GM23338 (cell line): ENCODE results near the gene ZBTB20. TPM values are rescaled to one million over a fixed set of nuclear protein-coding genes. Genes with fewer than 3 reads are reported as not detected.

Experiments used
- ATAC-seq: fragments of 200-7000 bp; cut with Tn5 transposase; 3 replicates; pipeline ENCODE4 v1.9.1; 2020
- DNase-seq: peaks from one replicate; pipeline ENCODE4 v3.0.0-alpha.2; 2015; ENCODE audit warnings: low spot score
- H2AFZ ChIP-seq: fragments of 200-600 bp; sonication (generic); 2 replicates; pipeline ENCODE4 v1.8.0; 2016; ENCODE audit warnings: antibody characterized with exemption, mild to moderate bottlenecking, moderate library complexity
- H3F3A ChIP-seq: fragments of 200-600 bp; sonication (generic); replicated peaks from 2 replicates; pipeline ENCODE4 v1.8.0; 2017; ENCODE audit warnings: antibody characterized with exemption, mixed run types, low read depth
- H3K27ac ChIP-seq: fragments of 200-600 bp; sonication (generic); 2 replicates; pipeline ENCODE4 v1.6.1; 2016; ENCODE audit warnings: low read depth
- H3K27me3 ChIP-seq: fragments of 200-600 bp; sonication (generic); 2 replicates; pipeline ENCODE4 v1.8.0; 2016; ENCODE audit warnings: mild to moderate bottlenecking, mixed run types, moderate library complexity; ENCODE audit not compliant: insufficient read depth
- H3K36me3 ChIP-seq: fragments of 200-600 bp; sonication (generic); 2 replicates; pipeline ENCODE4 v1.8.0; 2016; ENCODE audit warnings: mild to moderate bottlenecking; ENCODE audit not compliant: insufficient read depth
- H3K4me1 ChIP-seq: fragments of 200-600 bp; sonication (generic); 2 replicates; pipeline ENCODE4 v1.8.0; 2016; ENCODE audit warnings: mild to moderate bottlenecking, moderate library complexity; ENCODE audit not compliant: insufficient read depth
- H3K4me2 ChIP-seq: fragments of 200-600 bp; sonication (generic); 2 replicates; pipeline ENCODE4 v1.7.1; 2017; ENCODE audit warnings: mixed run types
- H3K4me3 ChIP-seq: fragments of 200-600 bp; sonication (generic); 2 replicates; pipeline ENCODE4 v1.6.1; 2016; ENCODE audit warnings: mixed run types
- H3K79me2 ChIP-seq: fragments of 200-600 bp; sonication (generic); replicated peaks from 2 replicates; pipeline ENCODE4 v1.8.0; 2017; ENCODE audit warnings: mild to moderate bottlenecking; ENCODE audit not compliant: insufficient read depth
- H3K9me2 ChIP-seq: fragments of 200-600 bp; sonication (generic); 2 replicates; pipeline ENCODE4 v1.8.0; 2017; ENCODE audit not compliant: insufficient read depth
- H4K20me1 ChIP-seq: fragments of 200-600 bp; sonication (generic); replicated peaks from 2 replicates; pipeline ENCODE4 v1.8.0; 2017; ENCODE audit warnings: mild to moderate bottlenecking; ENCODE audit not compliant: insufficient read depth
- H3K27ac Mint-ChIP-seq: 2 replicates; pipeline ENCODE4 v1.8.0; 2020; ENCODE audit warnings: inconsistent platforms, mild to moderate bottlenecking, moderate library complexity, mixed read lengths
- H3K27me3 Mint-ChIP-seq: 3 replicates; pipeline ENCODE4 v1.8.0; 2022; ENCODE audit warnings: low read depth, mild to moderate bottlenecking, moderate library complexity, mixed read lengths, inconsistent platforms; ENCODE audit not compliant: insufficient read depth, poor library complexity
- H3K36me3 Mint-ChIP-seq: 3 replicates; pipeline ENCODE4 v1.8.0; 2021; ENCODE audit warnings: low read depth, mild to moderate bottlenecking, inconsistent platforms, moderate library complexity, mixed read lengths
- H3K4me1 Mint-ChIP-seq: 3 replicates; pipeline ENCODE4 v1.8.0; 2020; ENCODE audit warnings: mild to moderate bottlenecking, inconsistent platforms, mixed read lengths
- H3K4me3 Mint-ChIP-seq: 3 replicates; pipeline ENCODE4 v1.8.0; 2021; ENCODE audit warnings: moderate library complexity, mild to moderate bottlenecking, inconsistent platforms, mixed read lengths
- H3K9me3 Mint-ChIP-seq: 3 replicates; pipeline ENCODE4 v1.8.0; 2020; ENCODE audit warnings: moderate library complexity, mild to moderate bottlenecking, inconsistent platforms, mixed read lengths
- CREB1 ChIP-seq: fragments of 250-450 bp; sonication (Bioruptor Pico); IDR thresholded peaks from 2 replicates; pipeline ENCODE4 v1.5.0; 2020; ENCODE audit warnings: low read depth, mild to moderate bottlenecking, moderate library complexity
- EZH2 ChIP-seq: fragments of 200-600 bp; sonication (generic); IDR thresholded peaks from one replicate; pipeline ENCODE4 v1.8.0; 2017; ENCODE audit warnings: antibody characterized with exemption, mild to moderate bottlenecking, low read depth; ENCODE audit not compliant: unreplicated experiment
- EZH2phosphoT487 ChIP-seq: fragments of 200-600 bp; sonication (generic); IDR thresholded peaks from one replicate; pipeline ENCODE4 v1.8.1; 2018; ENCODE audit warnings: antibody characterized with exemption; ENCODE audit not compliant: unreplicated experiment
- NANOG ChIP-seq: IDR thresholded peaks from 2 replicates; pipeline ENCODE4 v1.6.1; 2016; ENCODE audit warnings: antibody characterized with exemption, borderline replicate concordance
- POLR2AphosphoS5 ChIP-seq: IDR thresholded peaks from 2 replicates; pipeline ENCODE4 v1.6.1; 2016; ENCODE audit warnings: antibody characterized with exemption, low read depth
- STAT1 ChIP-seq: IDR thresholded peaks from one replicate; pipeline ENCODE4 v1.6.1; 2016; ENCODE audit warnings: antibody characterized with exemption; ENCODE audit not compliant: unreplicated experiment
- ZNF331 ChIP-seq: fragments of 250-450 bp; sonication (Bioruptor Pico); IDR thresholded peaks from 2 replicates; pipeline ENCODE4 v1.5.0; 2020; ENCODE audit warnings: low read depth, mild to moderate bottlenecking, moderate library complexity
- polyA plus RNA-seq: library from polyadenylated mRNA; unstranded; fragments of >200 nt; fragmentation: Nextera tagmentation; extraction: Ambion mirVana; gene quantifications from 2 replicates; pipeline ENCODE4 v1.2.1, GENCODE V29; 2016
- total RNA-seq: library from RNA; depleted of rRNA; stranded (reverse); fragments of >200 nt; shearing (Covaris generic); gene quantifications from 2 replicates; pipeline ENCODE4 v1.2.3, GENCODE V29; 2014
- TF ChIP-seq, protein P1 (sequence below): IDR thresholded peaks from 2 replicates; pipeline ENCODE4 v1.6.1; 2016; ENCODE audit warnings: antibody characterized with exemption
- TF ChIP-seq, protein P2 (sequence below), 2 experiments: fragments of 200-600 bp in 1 of 2; sonication (generic) in 1 of 2; conservative IDR thresholded peaks; 2 replicates each; pipeline versions ENCODE4 v1.5.1 to v1.6.1; 2016 to 2017; ENCODE audit warnings: antibody characterized with exemption in 2 of 2, low read depth in 2 of 2, mild to moderate bottlenecking in 2 of 2, moderate library complexity in 1 of 2
- TF ChIP-seq, protein P3 (sequence below): IDR thresholded peaks from one replicate; pipeline ENCODE4 v1.6.1; 2018; ENCODE audit warnings: antibody characterized with exemption; ENCODE audit not compliant: unreplicated experiment

Gene ZBTB20
- total and polyA plus RNA-seq, 2 experiments from 2014 or later = 2.0 to 3.3 TPM

DNA sequence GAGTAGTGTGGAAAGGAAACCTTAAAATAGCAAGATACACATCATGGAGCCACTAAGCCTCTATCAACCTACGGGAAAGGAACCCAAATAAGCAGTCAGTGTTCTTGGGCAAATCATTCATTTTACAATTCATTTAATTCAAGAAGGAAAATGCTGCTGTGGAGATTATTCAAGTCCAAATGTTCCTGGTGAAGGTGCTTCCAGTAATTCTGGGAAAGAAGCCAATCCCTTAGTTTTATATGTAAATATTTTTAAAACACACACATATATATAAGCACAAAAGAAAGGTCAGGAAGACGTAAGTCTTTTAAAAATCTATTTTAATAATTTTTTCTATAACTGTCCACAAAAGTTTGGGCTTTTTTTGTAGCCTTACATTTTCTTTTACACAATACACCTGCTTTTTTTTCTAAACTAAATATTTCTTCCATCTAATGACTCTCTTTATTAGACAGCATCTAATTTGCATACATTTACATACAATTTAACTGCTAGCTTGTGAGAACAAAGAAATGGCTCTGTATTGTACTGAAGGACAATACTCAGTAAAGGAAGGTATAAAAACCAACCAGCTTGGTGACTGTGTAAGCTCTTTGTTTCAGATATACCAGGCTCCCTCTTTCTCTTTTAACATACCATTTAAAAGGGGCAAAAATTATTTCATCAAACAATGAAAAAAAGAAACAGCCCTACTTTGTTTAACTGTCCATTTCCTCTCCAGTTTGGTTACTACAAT lies 269.5 kb downstream of the ZBTB20 start (continued):
- TF ChIP-seq POLR2AphosphoS5 = no peak
- no peak for TF ChIP-seq EZH2
- no peak for TF ChIP-seq STAT1
- no peak for TF ChIP-seq NANOG
- TF ChIP-seq, protein P1, sequence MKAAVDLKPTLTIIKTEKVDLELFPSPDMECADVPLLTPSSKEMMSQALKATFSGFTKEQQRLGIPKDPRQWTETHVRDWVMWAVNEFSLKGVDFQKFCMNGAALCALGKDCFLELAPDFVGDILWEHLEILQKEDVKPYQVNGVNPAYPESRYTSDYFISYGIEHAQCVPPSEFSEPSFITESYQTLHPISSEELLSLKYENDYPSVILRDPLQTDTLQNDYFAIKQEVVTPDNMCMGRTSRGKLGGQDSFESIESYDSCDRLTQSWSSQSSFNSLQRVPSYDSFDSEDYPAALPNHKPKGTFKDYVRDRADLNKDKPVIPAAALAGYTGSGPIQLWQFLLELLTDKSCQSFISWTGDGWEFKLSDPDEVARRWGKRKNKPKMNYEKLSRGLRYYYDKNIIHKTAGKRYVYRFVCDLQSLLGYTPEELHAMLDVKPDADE = no peak
- TF ChIP-seq CREB1 (CRISPR knock-in tag) = no peak

DNA sequence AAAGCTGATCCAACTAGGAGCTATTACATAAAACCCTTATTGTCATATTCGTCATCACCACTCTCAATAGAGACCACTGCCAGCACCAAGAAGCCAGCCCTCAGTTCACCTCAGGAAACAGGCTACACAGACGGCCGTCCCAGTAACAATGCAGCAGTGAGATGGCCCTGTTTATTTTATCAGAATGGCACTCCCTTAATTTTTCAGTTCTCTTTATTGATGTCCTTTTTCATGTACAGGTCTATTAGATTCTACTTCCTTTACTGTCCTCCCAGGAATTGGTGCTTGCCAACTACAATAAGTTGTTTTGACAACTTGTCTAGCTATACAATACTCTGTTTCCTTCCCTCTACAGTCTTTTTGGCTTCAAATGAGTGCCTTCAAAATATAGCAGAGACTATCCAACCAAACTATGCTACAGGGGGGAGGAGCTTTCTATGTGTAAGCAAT lies 272.5 kb downstream of the ZBTB20 start:
- no peak for ATAC-seq
- H2AFZ ChIP-seq = no peak overlapping the region
- Mint-ChIP-seq H3K27me3 (peaks cover 2% of the 10 kb centered on the region), H3K9me3 (no peaks in the 10 kb centered on the region), H3K4me1 (peaks cover 27% of the 10 kb centered on the region), H3K36me3 (no peaks in the 10 kb centered on the region), H3K4me3 (no peak overlapping the region), H3K27ac (no peak overlapping the region)
- H3K36me3 ChIP-seq = no peaks in the 10 kb centered on the region
- peaks cover 16% of the 10 kb centered on the region for H3K4me1 ChIP-seq
- TF ChIP-seq ZNF331 (CRISPR knock-in tag) = no peak
- H3K27me3 ChIP-seq = no peaks in the 10 kb centered on the region
- no peak for DNase-seq
- H3K4me3 ChIP-seq = no peak overlapping the region
- H3K27ac ChIP-seq = no peak overlapping the region
- no peaks in the 10 kb centered on the region for H4K20me1 ChIP-seq
- H3F3A ChIP-seq = no peaks in the 10 kb centered on the region
- H3K79me2 ChIP-seq = no peaks in the 10 kb centered on the region
- no peaks in the 10 kb centered on the region for H3K9me2 ChIP-seq
- H3K4me2 ChIP-seq = no peak overlapping the region

DNA sequence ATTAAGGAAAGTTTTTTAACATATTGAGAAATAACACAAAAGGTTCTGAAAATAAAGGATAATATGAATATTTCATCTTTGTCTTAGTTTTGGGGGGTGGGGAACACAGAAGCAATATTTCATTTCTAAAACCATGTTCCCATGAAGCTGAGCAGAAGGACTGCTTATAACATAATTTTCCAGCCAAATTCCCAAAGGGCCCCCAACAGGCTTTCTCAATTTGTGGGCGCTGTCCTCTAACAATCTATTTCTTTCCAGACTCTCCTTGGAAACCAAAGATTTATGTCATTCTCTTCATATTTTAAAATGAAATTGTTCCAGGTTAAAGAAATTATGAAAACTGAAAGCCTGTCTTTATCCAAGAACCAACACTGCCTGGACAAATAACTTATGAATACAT lies 273.5 kb downstream of the ZBTB20 start:
- ATAC-seq (no peak), DNase-seq (no peak)
- Histone ChIP-seq H3K36me3 (no peaks in the 10 kb centered on the region), H3K9me2 (no peaks in the 10 kb centered on the region), H3K27ac (no peak overlapping the region), H3K79me2 (no peaks in the 10 kb centered on the region), H4K20me1 (no peaks in the 10 kb centered on the region), H3K4me2 (no peak overlapping the region), H2AFZ (no peak overlapping the region), H3K27me3 (no peaks in the 10 kb centered on the region), H3K4me3 (no peak overlapping the region), H3K4me1 (peaks cover 7% of the 10 kb centered on the region), H3F3A (no peaks in the 10 kb centered on the region)
- no peak overlapping the region for H3K27ac Mint-ChIP-seq
- no peaks in the 10 kb centered on the region for H3K9me3 Mint-ChIP-seq
- peaks cover 2% of the 10 kb centered on the region for H3K27me3 Mint-ChIP-seq
- H3K4me1 Mint-ChIP-seq = peaks cover 18% of the 10 kb centered on the region
- no peak overlapping the region for H3K4me3 Mint-ChIP-seq
- TF ChIP-seq NANOG = no peak
- TF ChIP-seq, protein P2, sequence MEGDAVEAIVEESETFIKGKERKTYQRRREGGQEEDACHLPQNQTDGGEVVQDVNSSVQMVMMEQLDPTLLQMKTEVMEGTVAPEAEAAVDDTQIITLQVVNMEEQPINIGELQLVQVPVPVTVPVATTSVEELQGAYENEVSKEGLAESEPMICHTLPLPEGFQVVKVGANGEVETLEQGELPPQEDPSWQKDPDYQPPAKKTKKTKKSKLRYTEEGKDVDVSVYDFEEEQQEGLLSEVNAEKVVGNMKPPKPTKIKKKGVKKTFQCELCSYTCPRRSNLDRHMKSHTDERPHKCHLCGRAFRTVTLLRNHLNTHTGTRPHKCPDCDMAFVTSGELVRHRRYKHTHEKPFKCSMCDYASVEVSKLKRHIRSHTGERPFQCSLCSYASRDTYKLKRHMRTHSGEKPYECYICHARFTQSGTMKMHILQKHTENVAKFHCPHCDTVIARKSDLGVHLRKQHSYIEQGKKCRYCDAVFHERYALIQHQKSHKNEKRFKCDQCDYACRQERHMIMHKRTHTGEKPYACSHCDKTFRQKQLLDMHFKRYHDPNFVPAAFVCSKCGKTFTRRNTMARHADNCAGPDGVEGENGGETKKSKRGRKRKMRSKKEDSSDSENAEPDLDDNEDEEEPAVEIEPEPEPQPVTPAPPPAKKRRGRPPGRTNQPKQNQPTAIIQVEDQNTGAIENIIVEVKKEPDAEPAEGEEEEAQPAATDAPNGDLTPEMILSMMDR (conservative IDR thresholded peaks at IDR 0.05; ENCODE audit: low read depth in 2 of 2) = no peak
- TF ChIP-seq ZNF331 (CRISPR knock-in tag) = no peak
- no peak for TF ChIP-seq EZH2
- no peak for TF ChIP-seq CREB1 (CRISPR knock-in tag)
- TF ChIP-seq EZH2phosphoT487 = no peak
- TF ChIP-seq, protein P3, sequence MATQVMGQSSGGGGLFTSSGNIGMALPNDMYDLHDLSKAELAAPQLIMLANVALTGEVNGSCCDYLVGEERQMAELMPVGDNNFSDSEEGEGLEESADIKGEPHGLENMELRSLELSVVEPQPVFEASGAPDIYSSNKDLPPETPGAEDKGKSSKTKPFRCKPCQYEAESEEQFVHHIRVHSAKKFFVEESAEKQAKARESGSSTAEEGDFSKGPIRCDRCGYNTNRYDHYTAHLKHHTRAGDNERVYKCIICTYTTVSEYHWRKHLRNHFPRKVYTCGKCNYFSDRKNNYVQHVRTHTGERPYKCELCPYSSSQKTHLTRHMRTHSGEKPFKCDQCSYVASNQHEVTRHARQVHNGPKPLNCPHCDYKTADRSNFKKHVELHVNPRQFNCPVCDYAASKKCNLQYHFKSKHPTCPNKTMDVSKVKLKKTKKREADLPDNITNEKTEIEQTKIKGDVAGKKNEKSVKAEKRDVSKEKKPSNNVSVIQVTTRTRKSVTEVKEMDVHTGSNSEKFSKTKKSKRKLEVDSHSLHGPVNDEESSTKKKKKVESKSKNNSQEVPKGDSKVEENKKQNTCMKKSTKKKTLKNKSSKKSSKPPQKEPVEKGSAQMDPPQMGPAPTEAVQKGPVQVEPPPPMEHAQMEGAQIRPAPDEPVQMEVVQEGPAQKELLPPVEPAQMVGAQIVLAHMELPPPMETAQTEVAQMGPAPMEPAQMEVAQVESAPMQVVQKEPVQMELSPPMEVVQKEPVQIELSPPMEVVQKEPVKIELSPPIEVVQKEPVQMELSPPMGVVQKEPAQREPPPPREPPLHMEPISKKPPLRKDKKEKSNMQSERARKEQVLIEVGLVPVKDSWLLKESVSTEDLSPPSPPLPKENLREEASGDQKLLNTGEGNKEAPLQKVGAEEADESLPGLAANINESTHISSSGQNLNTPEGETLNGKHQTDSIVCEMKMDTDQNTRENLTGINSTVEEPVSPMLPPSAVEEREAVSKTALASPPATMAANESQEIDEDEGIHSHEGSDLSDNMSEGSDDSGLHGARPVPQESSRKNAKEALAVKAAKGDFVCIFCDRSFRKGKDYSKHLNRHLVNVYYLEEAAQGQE = no peak
- H3K36me3 Mint-ChIP-seq = no peaks in the 10 kb centered on the region
